ENCODE data around the gene MEFV.
A peak's percentile ranks its signal among the peaks of the same experiment; 100 is the strongest.

MEFV gene

GRCh38 chr16:3292604-3293003 is 36.2 kb upstream of the MEFV start:
- no peak for TF ChIP-seq ZFX (IDR thresholded peaks at IDR 0.05; ENCODE audit: borderline replicate concordance)
- no peak for TF ChIP-seq CTCF (IDR thresholded peaks at IDR 0.05)
- no peak overlapping the region for H3K27ac ChIP-seq

- no peak overlapping the region for H3K27ac ChIP-seq
- TF ChIP-seq CTCF (IDR thresholded peaks at IDR 0.05) (no peak), ZFX (IDR thresholded peaks at IDR 0.05; ENCODE audit: borderline replicate concordance) (no peak)
Measured at GRCh38 chr16:3289998-3290673, 33.7 kb upstream of the MEFV start.

- TF ChIP-seq CTCF (IDR thresholded peaks at IDR 0.05): no peak
- TF ChIP-seq ZFX (IDR thresholded peaks at IDR 0.05; ENCODE audit: borderline replicate concordance): no peak
- H3K27ac ChIP-seq: no peak overlapping the region
Measured at GRCh38 chr16:3285131-3285530, 28.7 kb upstream of the MEFV start.

GRCh38 chr16:3283543-3284447 is 27.4 kb upstream of the MEFV start:
- H3K27ac ChIP-seq: peak overlapping the region; percentile 98
- TF ChIP-seq ZFX (IDR thresholded peaks at IDR 0.05; ENCODE audit: borderline replicate concordance) (no peak), CTCF (IDR thresholded peaks at IDR 0.05) (no peak)

- peak within 1 kb of the TSS; percentile 98 for H3K27ac ChIP-seq
- TF ChIP-seq ZFX (IDR thresholded peaks at IDR 0.05; ENCODE audit: borderline replicate concordance) (no peak), CTCF (IDR thresholded peaks at IDR 0.05) (no peak)
Measured at GRCh38 chr16:3282730-3283542, 26.5 kb upstream of the MEFV start, which contains the start of gene ZNF263. ZNF263 (plus strand) TSS chr16:3283491; CDS start chr16:3283819, 328 bp downstream.

- TF ChIP-seq CTCF (IDR thresholded peaks at IDR 0.05): 0 out of 2 replicates have a peak, but pooled peaks have one; percentile 6
- TF ChIP-seq ZFX (IDR thresholded peaks at IDR 0.05; ENCODE audit: borderline replicate concordance): no peak
- peak overlapping the region; percentile 98 for H3K27ac ChIP-seq
Measured at GRCh38 chr16:3282103-3282729, 25.8 kb upstream of the MEFV start.

All from 22Rv1 (cell line).